Stimulated activated CD8-positive, alpha-beta memory T cell treated with anti-CD3 and anti-CD28 coated beads, Interleukin-4, amount 100 ng/mL, for 48 hours (primary cell): ENCODE results near the gene PPM1B.
"Not testable (repeated sequence)": the region's sequence is repeated elsewhere in the genome, so short reads cannot be mapped to it uniquely, and the experiment has no call there.

Experiments used
- DNase-seq: peaks from one replicate; pipeline ENCODE4 v3.0.0-alpha.2; 2020

Gene PPM1B

DNA sequence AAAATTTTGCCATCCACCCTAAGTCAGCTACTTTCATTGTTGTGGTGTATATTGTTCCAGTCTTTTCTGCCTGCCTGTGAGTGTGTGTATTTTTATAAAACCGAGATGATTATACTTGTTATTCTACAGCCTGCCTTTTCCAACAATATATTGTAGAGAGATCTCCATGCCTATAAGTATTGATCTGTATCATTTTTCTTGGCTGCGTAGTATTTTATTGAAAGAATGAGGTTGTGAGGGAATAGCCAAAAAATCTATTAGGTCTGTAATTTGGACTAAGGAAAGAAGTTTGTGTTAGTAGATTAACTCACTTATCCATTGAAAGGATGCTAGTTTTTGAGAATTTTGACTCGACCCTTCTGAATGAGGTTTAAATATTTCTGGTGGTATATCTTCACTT is 34.9 kb downstream of the PPM1B start:
- DNase-seq: no peak

DNA sequence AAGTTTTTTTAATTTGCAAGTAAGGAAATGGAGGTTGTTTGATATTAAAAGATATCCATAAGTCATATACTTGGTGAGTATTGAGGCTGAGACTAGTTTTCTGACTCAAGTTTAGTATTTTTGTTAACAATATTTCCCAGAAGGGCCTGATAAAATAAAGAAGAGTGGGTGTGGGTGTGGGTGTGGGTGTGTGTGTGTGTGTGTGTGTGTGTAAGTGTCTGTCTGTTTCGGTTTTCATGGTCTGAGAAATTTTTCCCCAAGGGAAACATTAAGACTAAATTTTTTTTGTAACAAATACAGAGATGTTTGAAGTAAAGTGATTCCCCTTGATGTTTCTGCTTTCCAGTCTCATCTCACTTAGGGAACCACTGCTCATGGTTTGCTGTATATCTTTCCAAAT is 36.5 kb downstream of the PPM1B start:
- no peak for DNase-seq

DNA sequence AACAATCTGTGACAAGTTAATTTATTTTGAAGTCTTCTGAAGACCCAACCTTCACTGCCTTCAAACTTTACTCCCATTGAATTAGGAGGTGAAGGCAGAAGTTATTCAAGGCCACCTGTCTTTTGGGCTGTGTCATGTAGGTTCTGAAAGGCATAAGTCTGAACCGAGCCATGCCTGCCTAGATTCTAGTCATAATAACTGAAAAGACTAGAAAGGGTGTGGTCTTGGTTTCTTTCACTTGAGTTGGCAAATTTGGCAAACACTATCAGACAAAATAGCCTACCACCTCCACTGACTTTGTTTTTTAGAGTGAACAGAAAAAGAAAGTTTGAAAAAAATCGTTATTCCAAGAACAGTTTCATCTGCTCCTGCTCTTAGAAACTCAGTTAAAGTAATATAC is 38.4 kb downstream of the PPM1B start:
- DNase-seq: no peak

DNA sequence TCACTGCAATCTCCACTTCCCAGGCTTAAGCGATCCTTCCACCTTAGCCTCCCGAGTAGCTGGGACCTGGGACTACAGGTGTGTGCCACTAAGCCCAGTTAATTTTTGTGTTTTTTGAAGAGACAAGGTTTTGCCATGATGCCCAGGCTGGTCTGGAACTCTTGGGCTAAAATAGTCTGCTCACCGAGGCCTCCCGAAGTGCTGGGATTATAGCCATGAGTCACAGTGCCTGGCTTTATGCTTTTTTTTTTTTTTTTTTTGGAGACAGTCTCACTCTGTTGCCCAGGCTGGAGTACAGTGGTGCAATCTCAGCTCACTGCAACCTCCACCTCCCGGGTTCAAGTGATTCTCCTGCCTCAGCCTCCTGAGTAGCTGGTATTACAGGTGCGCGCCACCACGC is 39.0 kb downstream of the PPM1B start:
- DNase-seq: not testable (repeated sequence)

DNA sequence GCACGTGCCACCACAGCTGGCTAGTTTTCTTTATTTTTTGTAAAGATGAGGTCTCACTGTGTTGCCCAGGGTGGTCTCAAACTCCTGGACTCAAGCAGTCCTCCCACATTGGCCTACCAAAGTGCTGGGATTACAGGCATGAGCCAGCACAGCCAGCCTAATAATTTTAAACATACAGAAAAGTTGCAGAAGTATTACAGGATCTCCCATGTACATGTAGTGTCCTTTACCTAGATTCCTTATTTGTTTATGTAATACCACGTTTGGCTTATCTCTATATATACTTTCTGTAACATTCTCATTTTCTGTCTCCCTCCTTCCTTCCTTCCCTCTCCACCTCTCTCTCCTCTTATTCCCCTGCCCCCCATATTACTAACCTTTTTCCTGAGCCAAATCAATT is 41.7 kb downstream of the PPM1B start:
- DNase-seq: no peak

DNA sequence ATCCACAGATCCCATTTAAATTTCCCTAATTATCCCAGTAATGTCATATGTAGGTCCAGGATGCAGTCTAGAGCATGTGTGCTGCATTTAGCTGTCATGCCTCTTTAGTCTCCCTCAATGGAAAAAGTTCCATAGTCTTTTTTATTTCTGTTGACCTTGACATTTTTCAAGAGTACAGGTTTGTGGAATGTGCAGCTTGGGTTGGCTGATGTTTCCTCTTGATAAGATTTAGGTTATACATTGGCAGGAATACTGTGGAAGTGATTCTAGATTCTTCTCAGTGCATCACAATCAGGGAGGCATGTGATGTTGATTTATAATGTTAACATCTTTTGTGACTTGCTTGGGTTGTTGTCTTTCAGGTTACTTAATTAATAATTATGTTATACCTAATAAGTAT is 42.5 kb downstream of the PPM1B start:
- DNase-seq: no peak

DNA sequence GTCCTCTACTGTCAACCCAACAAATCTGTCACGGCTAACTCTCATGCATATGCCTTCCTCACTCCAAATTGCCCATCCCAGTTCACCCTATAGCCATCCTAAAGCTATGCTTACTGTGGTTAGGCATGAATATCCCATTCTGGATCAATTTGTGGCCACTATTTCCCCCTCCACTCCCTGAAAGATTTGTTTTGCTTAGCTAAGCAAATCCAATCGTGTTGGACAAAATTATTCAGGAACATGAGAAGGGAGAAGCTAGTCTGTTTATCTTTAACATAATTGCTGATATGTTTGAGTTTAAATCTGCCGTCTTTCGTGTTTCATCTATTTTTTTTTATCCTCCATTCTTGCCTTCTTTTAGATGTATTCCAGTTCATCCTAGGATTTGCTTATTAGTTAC is 43.6 kb downstream of the PPM1B start:
- DNase-seq: no peak

DNA sequence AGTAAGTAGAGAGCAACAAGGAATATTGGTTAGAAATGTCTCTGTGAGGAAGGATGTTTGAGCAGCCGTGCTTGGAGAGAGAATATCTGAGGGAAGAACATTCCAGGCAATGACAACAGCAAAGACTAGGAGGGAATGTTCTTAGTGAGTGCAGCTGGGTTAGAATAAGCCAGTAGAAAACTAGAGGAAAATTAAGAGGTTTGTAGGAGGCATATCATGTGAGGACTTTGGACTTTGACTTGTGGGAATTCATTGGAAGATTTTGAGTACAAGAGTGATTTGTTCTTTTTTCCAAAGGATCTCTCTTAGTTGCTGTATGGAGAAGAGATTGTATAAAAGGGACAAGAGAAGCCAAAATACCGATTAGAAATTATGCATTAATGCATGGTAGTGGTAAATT is 47.2 kb downstream of the PPM1B start:
- no peak for DNase-seq

DNA sequence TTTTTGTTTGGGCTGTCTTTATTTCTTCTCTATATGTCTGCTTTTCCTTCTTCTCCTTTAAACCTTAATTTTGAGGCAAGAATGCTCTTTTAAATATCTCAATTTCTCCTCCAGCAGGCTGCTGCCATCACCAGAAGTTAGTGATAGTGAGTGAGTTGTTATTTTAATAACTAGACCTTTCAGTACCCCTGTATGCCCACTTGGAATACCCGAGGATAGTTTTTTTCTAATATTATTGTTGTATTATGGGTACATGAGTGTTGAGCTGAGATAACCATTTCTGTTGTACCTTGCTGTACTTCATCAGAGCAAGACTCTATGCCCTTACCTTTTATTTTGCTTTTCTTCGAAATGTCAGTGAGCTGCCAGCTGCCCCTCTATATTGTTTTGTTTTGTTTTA is 50.1 kb downstream of the PPM1B start:
- no peak for DNase-seq

DNA sequence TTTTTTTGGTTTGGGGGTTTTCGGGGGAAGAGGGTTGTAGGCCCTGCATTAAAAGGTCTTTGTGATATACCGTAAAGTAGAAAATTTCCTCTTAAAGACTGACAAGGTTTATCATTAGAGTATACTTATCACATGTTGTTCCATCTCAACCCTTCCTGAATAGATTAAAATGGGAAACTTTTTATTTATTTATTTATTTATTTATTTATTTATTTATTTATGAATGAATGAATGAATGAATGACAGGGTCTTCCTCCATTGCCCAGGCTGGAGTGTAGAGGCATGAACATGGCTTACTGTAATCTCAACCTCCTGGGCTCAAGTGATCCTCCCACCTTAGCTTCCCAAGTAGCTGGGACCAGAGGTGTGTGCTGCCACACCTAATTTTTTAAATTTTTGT is 58.1 kb downstream of the PPM1B start:
- no peak for DNase-seq

DNA sequence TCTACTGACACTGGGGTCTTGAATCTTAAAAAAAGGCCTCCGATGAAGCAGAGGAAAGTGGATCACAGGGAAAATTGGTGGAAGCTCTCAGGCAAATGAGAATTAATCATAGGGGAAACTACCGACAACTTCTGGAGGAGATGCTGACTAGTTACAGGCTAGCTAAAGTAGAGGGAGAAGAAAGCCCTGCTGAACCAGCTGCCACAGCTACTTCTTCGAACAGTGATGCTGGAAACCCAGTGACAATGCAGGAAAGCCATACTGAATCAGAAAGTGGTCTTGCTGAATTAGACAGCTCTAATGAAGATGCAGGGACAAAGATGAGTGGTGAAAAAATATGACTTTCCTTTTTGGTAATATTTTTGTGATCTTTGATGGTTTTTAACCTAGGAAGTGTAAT is 61.7 kb downstream of the PPM1B start:
- no peak for DNase-seq

DNA sequence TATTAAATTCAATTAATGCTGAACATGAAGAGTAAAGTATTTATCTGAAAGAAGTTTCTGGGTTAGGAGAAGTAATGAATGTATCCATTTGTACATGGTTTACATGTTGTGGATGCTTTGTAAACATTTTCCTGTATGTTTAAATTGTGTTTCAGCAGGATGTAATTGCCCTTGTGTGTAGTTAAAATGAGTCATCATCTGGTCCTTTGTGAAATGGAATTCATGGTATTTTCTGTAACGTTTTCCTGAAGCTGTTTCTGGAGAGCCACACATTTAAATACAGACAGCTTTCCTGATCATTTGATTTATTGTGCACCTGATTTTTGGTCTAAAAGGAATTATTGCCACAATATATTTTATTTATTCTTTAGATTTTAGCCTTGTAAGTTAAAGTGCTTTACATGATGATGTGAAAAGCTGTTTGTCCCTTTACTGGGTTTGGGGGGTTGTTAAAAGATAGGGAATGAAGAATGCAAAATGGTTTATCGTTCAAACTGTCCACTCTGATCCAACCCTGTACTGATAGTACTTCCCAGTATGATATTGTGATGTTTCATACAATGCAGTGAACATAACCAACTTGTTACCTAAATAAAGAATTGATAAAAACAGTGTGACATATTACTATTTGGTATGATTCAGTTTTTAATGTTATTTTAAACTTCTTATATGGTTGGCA is 64.9 kb downstream of the PPM1B start:
- DNase-seq: no peak

DNA sequence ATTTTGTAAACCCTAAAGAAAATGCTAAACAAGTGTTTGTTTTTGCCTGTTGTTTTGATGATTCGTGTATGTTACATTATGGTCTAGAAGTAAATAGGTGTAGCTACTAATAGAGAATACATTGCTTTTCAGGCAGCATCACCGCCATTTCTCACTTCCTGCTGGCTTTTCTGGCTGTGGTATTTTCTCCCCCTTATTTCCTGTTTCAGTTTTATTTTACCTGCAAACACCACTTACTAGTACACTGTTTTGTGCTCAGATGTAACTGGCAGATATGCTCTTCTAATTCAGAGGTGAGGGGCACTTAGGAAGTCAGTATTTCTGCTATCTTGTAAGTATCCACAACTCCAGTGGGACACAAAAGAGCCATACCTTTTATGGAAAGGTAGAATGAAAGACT is 68.5 kb downstream of the PPM1B start:
- DNase-seq: no peak

DNA sequence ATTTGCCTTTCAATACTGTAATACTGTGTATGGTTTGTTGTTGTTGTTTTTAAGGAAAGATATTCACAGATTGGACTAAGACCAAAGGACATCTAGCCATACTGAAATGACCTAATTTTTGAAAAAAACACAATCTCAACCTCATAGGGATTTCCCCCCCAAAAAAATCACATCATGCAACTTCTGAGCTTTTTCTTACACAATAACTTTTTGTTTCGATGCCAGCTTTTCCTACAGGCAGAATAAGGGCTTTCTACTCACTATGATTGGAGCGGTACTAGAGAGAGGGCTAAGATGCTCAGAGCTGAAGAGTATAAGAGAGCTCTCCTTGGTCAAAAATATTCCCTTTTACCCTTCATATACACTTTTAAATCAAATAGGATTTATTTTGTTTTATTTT is 74.2 kb downstream of the PPM1B start:
- no peak for DNase-seq

DNA sequence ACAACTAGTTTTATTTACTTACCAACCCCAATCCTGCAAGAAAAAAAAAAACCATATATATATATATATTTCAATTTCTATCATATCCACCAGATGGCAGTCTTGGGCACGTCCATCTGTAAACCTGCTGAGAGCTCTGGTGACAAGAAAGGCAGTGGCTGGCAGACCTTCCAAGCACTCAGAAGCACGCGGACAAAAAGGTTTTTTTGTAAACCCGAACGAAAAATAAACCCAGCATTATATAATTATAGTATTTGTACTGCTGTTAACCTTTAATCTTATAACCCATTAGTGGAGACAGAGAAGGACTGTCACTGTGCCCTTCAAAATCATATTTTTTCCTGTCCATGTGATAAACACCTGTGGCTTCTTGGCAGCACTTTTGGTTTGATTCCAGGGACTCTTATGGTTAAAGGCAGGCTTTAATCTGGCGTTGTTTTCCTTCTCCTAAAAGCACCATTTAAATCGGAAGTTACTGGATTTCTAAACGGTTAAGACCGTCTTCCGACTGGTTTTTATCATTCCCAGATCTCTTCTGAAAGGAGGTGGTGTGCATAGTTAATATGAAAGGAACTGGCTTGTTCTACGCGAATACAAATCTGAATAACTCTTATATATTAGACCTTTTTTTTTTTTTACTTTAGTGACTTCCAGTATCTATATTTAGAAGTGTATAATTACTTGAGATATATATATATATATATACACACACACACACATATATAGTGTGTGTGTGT is 75.6 kb downstream of the PPM1B start:
- peak; percentile 58 for DNase-seq

DNA sequence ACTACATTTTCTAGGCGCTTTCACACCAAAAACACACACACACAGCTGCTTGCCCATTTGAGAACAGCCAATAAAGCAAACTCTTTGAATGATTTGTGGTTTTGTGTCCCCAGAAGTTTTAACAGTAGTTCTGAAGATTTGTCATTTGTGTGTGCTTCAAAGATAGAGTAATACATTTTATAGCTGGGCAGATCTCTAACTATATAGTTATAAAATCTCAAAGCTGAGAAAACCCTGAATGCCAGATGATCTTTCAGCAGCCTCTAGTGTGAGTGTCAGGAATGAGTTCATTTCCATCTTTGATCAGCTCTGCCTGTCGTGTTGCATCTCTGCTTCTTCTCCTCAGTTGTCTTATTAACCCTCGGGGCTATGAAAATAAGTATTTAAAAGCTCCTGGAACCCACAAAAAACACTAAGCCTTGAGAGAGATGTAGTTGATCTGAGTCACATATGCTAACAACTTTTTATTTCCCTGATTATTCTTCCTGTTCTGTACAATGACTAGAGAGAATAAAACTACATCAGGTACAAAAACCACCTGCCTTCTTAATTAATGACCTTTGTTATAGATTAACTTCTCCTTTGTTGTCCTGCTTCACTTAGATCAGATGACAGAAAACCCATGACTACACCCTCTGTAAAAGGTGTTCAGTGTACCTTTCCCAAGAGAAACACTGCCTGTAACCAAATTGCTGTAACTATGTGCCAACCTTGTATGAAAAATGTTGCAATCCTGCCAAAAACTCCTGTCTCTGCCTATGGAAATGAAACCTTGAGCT is 76.6 kb downstream of the PPM1B start:
- DNase-seq: no peak

DNA sequence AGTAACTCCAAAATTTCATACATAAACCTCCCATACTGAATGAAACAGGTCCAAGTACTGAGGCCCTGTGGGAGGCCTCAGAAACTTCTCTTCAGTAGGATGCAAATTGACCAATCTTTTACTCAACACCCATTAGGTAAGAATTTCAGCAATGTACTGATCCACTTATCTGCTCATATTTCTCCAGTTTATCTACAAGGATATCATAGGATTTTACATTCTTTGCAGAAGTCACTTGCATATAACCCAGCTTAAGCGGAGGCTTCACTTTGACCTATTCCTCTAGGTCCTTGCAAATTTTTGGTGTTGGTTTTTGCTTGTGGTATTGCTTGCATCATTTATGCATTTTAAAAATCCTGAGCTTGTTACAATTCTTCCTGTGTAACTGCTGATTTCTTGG is 77.8 kb downstream of the PPM1B start:
- no peak for DNase-seq

DNA sequence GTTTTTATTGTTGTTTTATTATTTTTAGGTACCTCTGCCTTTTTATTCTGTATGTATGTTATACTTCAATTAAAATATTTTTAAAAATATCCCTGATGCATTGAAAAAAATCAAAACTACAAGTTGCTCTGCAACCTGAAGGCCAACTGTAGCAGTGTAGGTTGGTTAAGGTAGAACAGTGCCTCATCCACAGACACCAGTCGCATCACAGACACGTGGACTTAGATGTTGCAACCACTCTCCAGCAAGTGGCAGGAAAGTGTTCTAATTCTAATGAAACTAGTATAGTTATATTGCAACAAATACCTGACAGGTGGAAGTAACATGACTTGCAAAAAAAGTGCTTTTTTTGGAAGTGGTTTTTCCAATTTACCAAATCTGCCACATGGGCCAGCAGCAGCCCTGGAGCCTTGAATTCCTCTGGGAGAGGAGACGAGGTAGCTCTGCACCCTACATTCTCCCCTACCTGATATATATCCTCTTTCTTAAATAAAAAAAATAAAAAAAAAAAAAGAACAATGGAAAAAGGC is 78.2 kb downstream of the PPM1B start:
- no peak for DNase-seq

DNA sequence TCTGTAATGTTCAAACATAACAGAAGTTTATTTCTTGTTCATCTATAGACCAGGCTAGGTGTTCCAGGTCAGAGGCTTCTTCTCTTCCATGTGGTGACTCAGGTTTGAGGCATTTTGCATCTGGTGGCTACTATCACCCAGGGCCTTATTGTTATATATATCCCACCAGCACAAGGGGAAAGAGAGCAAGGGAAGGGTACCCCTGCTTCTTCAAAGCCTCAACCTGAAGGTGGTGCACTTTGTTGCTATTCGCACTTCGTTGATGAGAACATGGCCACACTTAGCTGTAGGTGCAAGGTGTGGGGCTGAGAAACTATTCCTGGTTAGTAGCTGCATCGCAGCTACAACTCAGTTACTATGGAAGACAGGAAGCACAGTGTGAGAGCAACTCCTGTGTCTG is 79.2 kb downstream of the PPM1B start:
- no peak for DNase-seq

DNA sequence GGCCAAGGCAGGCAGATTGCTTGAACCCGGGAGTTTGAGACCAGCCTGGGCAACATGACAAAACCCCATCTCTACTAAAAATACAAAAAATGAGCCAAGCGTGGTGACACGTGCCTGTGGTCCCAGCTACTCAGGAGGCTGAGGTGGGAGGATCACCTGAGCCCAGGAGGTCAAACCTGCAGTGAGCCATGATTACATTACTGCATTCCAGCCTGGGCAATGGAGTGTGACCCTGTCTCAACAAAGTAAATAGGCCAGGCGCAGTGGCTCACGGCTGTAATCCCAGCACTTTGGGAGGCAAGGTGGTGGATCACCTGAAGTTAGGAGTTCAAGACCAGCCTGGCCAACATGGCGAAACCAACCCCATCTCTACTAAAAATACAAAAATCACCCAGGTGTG is 80.6 kb downstream of the PPM1B start:
- DNase-seq: not testable (repeated sequence)

DNA sequence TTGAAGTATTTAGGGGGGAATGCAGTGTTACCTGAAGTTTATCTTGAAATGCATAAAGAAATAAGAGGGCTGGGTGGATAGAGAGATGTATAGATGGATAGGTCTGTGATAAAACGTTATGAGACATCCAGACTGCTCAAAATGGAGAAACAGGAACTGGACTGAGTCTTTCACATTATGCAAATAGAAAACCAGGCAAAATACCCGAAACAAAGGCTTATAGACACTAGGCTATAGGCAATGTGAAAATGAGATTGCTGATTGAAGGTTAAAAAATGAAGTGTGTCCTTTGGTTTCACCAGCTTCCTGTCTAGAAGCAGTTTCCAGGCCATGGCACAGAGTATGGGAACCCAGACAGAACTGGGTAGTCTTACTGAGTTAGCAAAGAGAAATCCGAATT is 81.7 kb downstream of the PPM1B start:
- no peak for DNase-seq

DNA sequence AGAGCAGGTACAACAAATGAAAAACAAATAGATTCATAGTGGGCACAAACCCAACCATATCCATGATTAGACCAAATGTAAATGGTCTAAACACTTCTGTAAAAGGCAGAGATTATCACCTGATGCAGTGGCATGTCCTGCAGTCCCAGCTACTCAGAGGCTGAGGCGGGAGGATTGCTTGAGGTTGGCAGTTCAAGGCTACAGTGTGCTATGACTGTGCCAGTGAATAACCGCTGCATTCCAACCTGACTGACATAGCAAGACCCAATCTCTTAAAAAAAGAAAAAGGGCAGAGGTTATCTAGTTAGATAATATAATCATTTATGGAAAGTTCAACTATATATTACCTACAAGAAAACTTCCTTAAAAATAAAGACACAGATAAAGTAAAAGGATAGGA is 85.3 kb downstream of the PPM1B start:
- no peak for DNase-seq

DNA sequence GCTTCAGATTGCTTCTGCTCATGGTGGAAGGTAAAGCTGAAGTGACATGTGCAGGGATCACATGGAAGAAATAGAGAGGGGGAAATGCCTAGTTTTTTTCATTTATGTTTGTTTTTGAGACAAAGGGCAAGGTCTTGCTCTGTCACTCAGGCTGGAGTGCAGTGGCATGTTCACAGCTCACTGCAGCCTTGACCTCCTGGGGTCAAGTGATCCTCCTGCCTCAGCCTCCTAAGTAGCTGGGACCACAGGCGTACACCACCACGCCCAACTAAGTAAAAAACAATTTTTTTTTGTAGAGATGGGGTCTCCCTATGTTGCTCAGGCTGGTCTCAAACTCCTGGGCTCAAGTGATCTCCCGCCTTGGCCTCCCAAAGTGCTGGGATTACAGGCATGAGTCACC is 87.0 kb downstream of the PPM1B start:
- not testable (repeated sequence) for DNase-seq

DNA sequence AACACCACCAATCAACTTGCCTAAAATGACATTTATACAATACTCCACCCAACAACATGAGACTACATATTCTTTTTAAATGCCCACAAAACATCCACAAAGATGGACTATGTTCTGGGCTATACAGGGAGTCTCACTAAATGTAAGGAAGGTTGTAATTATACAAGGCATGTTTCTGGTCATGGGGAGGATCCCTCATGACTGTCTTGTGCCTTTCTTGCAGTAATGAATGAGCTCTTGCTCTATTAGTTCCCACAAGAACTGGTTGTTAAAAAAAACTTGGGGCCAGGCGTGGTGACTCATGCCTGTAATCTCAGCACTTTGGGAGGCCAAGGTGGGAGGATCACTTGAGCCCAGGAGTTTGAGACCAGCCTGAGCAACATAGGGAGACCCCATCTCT is 89.1 kb downstream of the PPM1B start:
- DNase-seq: not testable (repeated sequence)
